Measurements from ENCODE around the gene PKIG. TPM values are rescaled to one million over a fixed set of nuclear protein-coding genes. Genes with fewer than 3 reads are reported as not detected.

The PKIG gene
- total RNA-seq, 1 experiment from 2014 or later: 19.2 TPM

- Mint-ChIP-seq H3K4me1 (ENCODE audit: insufficient read depth, unreplicated experiment) (peaks cover 33% of the 10 kb centered on the region), H3K27me3 (ENCODE audit: insufficient read depth, unreplicated experiment) (no peaks in the 10 kb centered on the region), H3K4me3 (ENCODE audit: unreplicated experiment) (peak overlapping the region; percentile 5), H3K27ac (ENCODE audit: low read depth, unreplicated experiment) (peak overlapping the region; percentile 83), H3K36me3 (ENCODE audit: insufficient read depth, unreplicated experiment) (no peaks in the 10 kb centered on the region), H3K9me3 (ENCODE audit: unreplicated experiment) (no peaks in the 10 kb centered on the region)
- no TSS peak for BruUV-seq (replicated peaks)
- POLR2A ChIA-PET: interaction anchor here (0.6 to 2.7 kb wide), 7 partner anchors 8 to 322 kb away, joined by 3 to 28 read pairs (median 6); partner anchors contain the start of genes ADA and TTPAL
- peak; percentile 81 for DNase-seq (ENCODE audit: unreplicated experiment)
- TF ChIP-seq CTCF (IDR thresholded peaks at IDR 0.05; ENCODE audit: unreplicated experiment): no peak
- CTCF ChIA-PET: interaction anchor here (0.7 to 2.3 kb wide), 7 partner anchors 8 to 116 kb away, joined by 3 to 8 read pairs (median 3); partner anchors contain the start of gene ADA
- intact Hi-C loops (cut with micrococcal nuclease): no loop called here
Measured at GRCh38 chr20:44643596-44644229, 61.3 kb downstream of the PKIG start.

GRCh38 chr20:44644230-44644617 lies 61.8 kb downstream of the PKIG start:
- BruUV-seq (replicated peaks): no TSS peak
- CTCF ChIA-PET: interaction anchor here (1.2 kb wide), 1 partner anchor 39 kb away, joined by 4 read pairs; no protein-coding TSS in a partner anchor

GRCh38 chr20:44644667-44645131 lies 62.3 kb downstream of the PKIG start:
- H3K9me3 Mint-ChIP-seq (ENCODE audit: unreplicated experiment): no peaks in the 10 kb centered on the region
- POLR2A ChIA-PET: interaction anchor here (0.5 to 1.4 kb wide), 2 partner anchors 15 to 169 kb away, joined by 3 to 6 read pairs; partner anchors contain the start of gene TTPAL
- no TSS peak for BruUV-seq (replicated peaks)
- no peak for DNase-seq (ENCODE audit: unreplicated experiment)
- TF ChIP-seq CTCF (IDR thresholded peaks at IDR 0.05; ENCODE audit: unreplicated experiment): no peak
- no peak overlapping the region for H3K4me3 Mint-ChIP-seq (ENCODE audit: unreplicated experiment)
- no peaks in the 10 kb centered on the region for H3K27me3 Mint-ChIP-seq (ENCODE audit: insufficient read depth, unreplicated experiment)
- no peak overlapping the region for H3K27ac Mint-ChIP-seq (ENCODE audit: low read depth, unreplicated experiment)
- no peaks in the 10 kb centered on the region for H3K36me3 Mint-ChIP-seq (ENCODE audit: insufficient read depth, unreplicated experiment)
- CTCF ChIA-PET: interaction anchor here (0.6 to 1.2 kb wide), 3 partner anchors 34 to 183 kb away, joined by 3 to 4 read pairs (median 4); no protein-coding TSS in a partner anchor
- peaks cover 33% of the 10 kb centered on the region for H3K4me1 Mint-ChIP-seq (ENCODE audit: insufficient read depth, unreplicated experiment)
- intact Hi-C loops (cut with micrococcal nuclease): no loop called here

More at GRCh38 chr20:44644230-44644617, 61.8 kb downstream of the PKIG start:
- Mint-ChIP-seq H3K36me3 (ENCODE audit: insufficient read depth, unreplicated experiment) (no peaks in the 10 kb centered on the region), H3K4me3 (ENCODE audit: unreplicated experiment) (no peak overlapping the region), H3K9me3 (ENCODE audit: unreplicated experiment) (no peaks in the 10 kb centered on the region), H3K27me3 (ENCODE audit: insufficient read depth, unreplicated experiment) (no peaks in the 10 kb centered on the region), H3K4me1 (ENCODE audit: insufficient read depth, unreplicated experiment) (peaks cover 33% of the 10 kb centered on the region), H3K27ac (ENCODE audit: low read depth, unreplicated experiment) (peak overlapping the region; percentile 83)
- POLR2A ChIA-PET: interaction anchor here (1.4 to 2.7 kb wide), 2 partner anchors 7 to 14 kb away, joined by 6 to 28 read pairs; partner anchors contain the start of gene ADA
- no peak for TF ChIP-seq CTCF (IDR thresholded peaks at IDR 0.05; ENCODE audit: unreplicated experiment)
- intact Hi-C loops (cut with micrococcal nuclease): no loop called here
- no peak for DNase-seq (ENCODE audit: unreplicated experiment)

GRCh38 chr20:44646023-44646640 lies 63.8 kb downstream of the PKIG start:
- peaks cover 31% of the 10 kb centered on the region for H3K4me1 Mint-ChIP-seq (ENCODE audit: insufficient read depth, unreplicated experiment)
- TF ChIP-seq CTCF (IDR thresholded peaks at IDR 0.05; ENCODE audit: unreplicated experiment): no peak
- ChIA-PET POLR2A (no interaction called here), CTCF (interaction anchor here (0.7 to 2.8 kb wide), 3 partner anchors 10 to 38 kb away, joined by 3 to 18 read pairs (median 7); no protein-coding TSS in a partner anchor)
- H3K27ac Mint-ChIP-seq (ENCODE audit: low read depth, unreplicated experiment): no peak overlapping the region
- H3K36me3 Mint-ChIP-seq (ENCODE audit: insufficient read depth, unreplicated experiment): no peaks in the 10 kb centered on the region
- DNase-seq (ENCODE audit: unreplicated experiment): no peak
- no peaks in the 10 kb centered on the region for H3K9me3 Mint-ChIP-seq (ENCODE audit: unreplicated experiment)
- no peak overlapping the region for H3K4me3 Mint-ChIP-seq (ENCODE audit: unreplicated experiment)
- no TSS peak for BruUV-seq (replicated peaks)
- no peaks in the 10 kb centered on the region for H3K27me3 Mint-ChIP-seq (ENCODE audit: insufficient read depth, unreplicated experiment)
- intact Hi-C loops (cut with micrococcal nuclease): no loop called here

Measured in MCF 10A (cell line).